Keratinocyte (primary cell): ENCODE data around the gene ZDHHC3. TPM values are rescaled to one million over a fixed set of nuclear protein-coding genes. Genes with fewer than 3 reads are reported as not detected.

Experiments
- DNase-seq: peaks from one replicate; pipeline ENCODE4 v3.0.0-alpha.2; 2011; ENCODE audit warnings: low read depth, missing footprints, low spot score
- FAIRE-seq: peaks from 2 replicates; lab custom pipeline; 2011; peaks lifted over from hg19 to GRCh38; lab: Jason Lieb, UNC
- H2AFZ ChIP-seq: 2 replicates; pipeline ENCODE4 v1.6.0; 2012; ENCODE audit warnings: low read length, control low read depth, inconsistent platforms; ENCODE audit not compliant: control insufficient read depth
- H3K27ac ChIP-seq: 2 replicates; pipeline ENCODE4 v1.5.1; 2011; ENCODE audit warnings: low read length; ENCODE audit not compliant: control insufficient read depth, insufficient read depth
- H3K27me3 ChIP-seq: 3 replicates; pipeline ENCODE4 v1.6.0; 2011; ENCODE audit warnings: low read length; ENCODE audit not compliant: control insufficient read depth, insufficient read depth; ENCODE audit errors: extremely low read depth
- H3K36me3 ChIP-seq, 2 experiments: 2 replicates in 1 of 2; 3 replicates in 1 of 2; pipeline ENCODE4 v1.5.1; 2011; ENCODE audit warnings: low read length in 2 of 2, mild to moderate bottlenecking in 1 of 2; ENCODE audit not compliant: control insufficient read depth in 2 of 2, insufficient read depth in 2 of 2; ENCODE audit errors: extremely low read depth in 1 of 2
- H3K4me1 ChIP-seq: 3 replicates; pipeline ENCODE4 v1.5.1; 2011; ENCODE audit warnings: low read length; ENCODE audit not compliant: control insufficient read depth, insufficient read depth; ENCODE audit errors: extremely low read depth
- H3K4me2 ChIP-seq: 3 replicates; pipeline ENCODE4 v1.6.0; 2011; ENCODE audit warnings: low read depth, low read length; ENCODE audit not compliant: control insufficient read depth, insufficient read depth; ENCODE audit errors: extremely low read depth
- H3K4me3 ChIP-seq, 3 experiments: fragments of 200-600 bp in 1 of 3; sonication (generic) in 1 of 3; 2 replicates in 2 of 3; 3 replicates in 1 of 3; pipeline ENCODE4 v1.5.1; 2011 to 2016; ENCODE audit warnings: low read length in 3 of 3, mild to moderate bottlenecking in 3 of 3, control low read depth in 2 of 3, inconsistent platforms in 1 of 3, low read depth in 1 of 3, mixed read lengths in 1 of 3, mixed run types in 1 of 3, moderate library complexity in 1 of 3; ENCODE audit not compliant: control insufficient read depth in 2 of 3, insufficient read depth in 2 of 3; ENCODE audit errors: extremely low read depth in 1 of 3
- H3K79me2 ChIP-seq: 2 replicates; pipeline ENCODE4 v1.6.0; 2012; ENCODE audit warnings: low read length; ENCODE audit not compliant: control insufficient read depth, insufficient read depth
- H3K9ac ChIP-seq: 3 replicates; pipeline ENCODE4 v1.6.0; 2011; ENCODE audit warnings: low read length; ENCODE audit not compliant: control insufficient read depth, insufficient read depth; ENCODE audit errors: extremely low read depth
- H3K9me1 ChIP-seq: 3 replicates; pipeline ENCODE4 v1.6.0; 2011; ENCODE audit warnings: low read length; ENCODE audit not compliant: control insufficient read depth, insufficient read depth; ENCODE audit errors: extremely low read depth
- H3K9me3 ChIP-seq: 2 replicates; pipeline ENCODE4 v1.5.1; 2012; ENCODE audit warnings: low read depth, low read length; ENCODE audit not compliant: control insufficient read depth
- H4K20me1 ChIP-seq: 3 replicates; pipeline ENCODE4 v1.6.0; 2011; ENCODE audit warnings: low read length; ENCODE audit not compliant: control insufficient read depth, insufficient read depth; ENCODE audit errors: extremely low read depth
- CTCF ChIP-seq, 3 experiments: IDR thresholded peaks in 1 of 3; conservative IDR thresholded peaks in 1 of 3; optimal IDR thresholded peaks in 1 of 3; 2 replicates in 2 of 3; 3 replicates in 1 of 3; pipeline versions ENCODE3 to v1.5.1; 2011; ENCODE audit warnings: low read length in 3 of 3, mild to moderate bottlenecking in 3 of 3, moderate library complexity in 2 of 3, control low read depth in 1 of 3, inconsistent platforms in 1 of 3; ENCODE audit not compliant: insufficient read depth in 2 of 3; ENCODE audit errors: extremely low read depth in 1 of 3
- EZH2 ChIP-seq: IDR thresholded peaks from one replicate; pipeline ENCODE4 v1.6.1; 2012; ENCODE audit warnings: inconsistent platforms, mild to moderate bottlenecking, low read length, moderate library complexity
- dilution Hi-C: fragments of 300-500 bp; cut with MboI; formaldehyde crosslinking; loops from one replicate; pipeline ENCODE4 v1.7.0; 2020; ENCODE audit warnings: low sequenced_read_pairs; ENCODE audit not compliant: extremely low pct_ligation_motif_present
- polyA plus RNA-seq, 5 experiments: library from polyadenylated mRNA; depleted of rRNA in 3 of 5; stranded (reverse) in 3 of 5; stranded (forward) in 1 of 5; unstranded in 1 of 5; fragments of >200 nt; gene quantifications; 1 replicate in 1 of 5; 2 replicates in 3 of 5; 3 replicates in 1 of 5; pipeline versions ENCODE4 v1.2.1 to v1.2.3, GENCODE V29; 2011 to 2012; ENCODE audit warnings: missing spikeins in 2 of 5, low read depth in 1 of 5, low replicate concordance in 1 of 5

The ZDHHC3 gene
- polyA plus RNA-seq, 1 donor (not counting 4 experiments of a cell fraction or from before 2014, with no cell fraction given): 151 TPM

GRCh38 chr3:44913868-44914468 lies 62.0 kb downstream of the ZDHHC3 start:
- H3K36me3 ChIP-seq: peaks cover 8 to 14% of the 10 kb centered on the region in 2 experiments
- dilution Hi-C loops: no loop called here
- H3K9me3 ChIP-seq: peaks cover 4% of the 10 kb centered on the region
- H3K27ac ChIP-seq: no peak overlapping the region
- H3K4me1 ChIP-seq: no peaks in the 10 kb centered on the region
- H3K9ac ChIP-seq: no peak overlapping the region
- no peaks in the 10 kb centered on the region for H4K20me1 ChIP-seq
- H3K27me3 ChIP-seq: no peaks in the 10 kb centered on the region
- H3K9me1 ChIP-seq: no peaks in the 10 kb centered on the region
- no peak overlapping the region for H3K4me2 ChIP-seq
- no peak for DNase-seq
- H2AFZ ChIP-seq: no peak overlapping the region
- peak; percentile 85 to 94 (median 93) for TF ChIP-seq CTCF (optimal IDR thresholded peaks at IDR 0.05 in 1 of 3, IDR thresholded peaks at IDR 0.05 in 1 of 3, conservative IDR thresholded peaks at IDR 0.05 in 1 of 3; ENCODE audit: extremely low read depth in 1 of 3, insufficient read depth in 2 of 3, low read length in 3 of 3)
- TF ChIP-seq EZH2: no peak
- no peaks in the 10 kb centered on the region for H3K79me2 ChIP-seq
- peak; percentile 67 for FAIRE-seq
- no peak overlapping the region for H3K4me3 ChIP-seq

- no peak overlapping the region for H3K4me2 ChIP-seq
- dilution Hi-C loops: no loop called here
- H3K9me3 ChIP-seq: peaks cover 4% of the 10 kb centered on the region
- no peaks in the 10 kb centered on the region for H4K20me1 ChIP-seq
- no peaks in the 10 kb centered on the region for H3K27me3 ChIP-seq
- no peak overlapping the region for H3K9ac ChIP-seq
- no peak overlapping the region for H3K27ac ChIP-seq
- peaks cover 14% of the 10 kb centered on the region for H3K4me1 ChIP-seq
- no peaks in the 10 kb centered on the region for H3K79me2 ChIP-seq
- H2AFZ ChIP-seq: no peak overlapping the region
- TF ChIP-seq CTCF (optimal IDR thresholded peaks at IDR 0.05 in 1 of 3, IDR thresholded peaks at IDR 0.05 in 1 of 3, conservative IDR thresholded peaks at IDR 0.05 in 1 of 3; ENCODE audit: extremely low read depth in 1 of 3, insufficient read depth in 2 of 3, low read length in 3 of 3) (no peak), EZH2 (no peak)
- H3K4me3 ChIP-seq: no peak overlapping the region
- H3K9me1 ChIP-seq: no peaks in the 10 kb centered on the region
- peaks cover 0 to 4% of the 10 kb centered on the region in 2 experiments for H3K36me3 ChIP-seq
- FAIRE-seq (no peak), DNase-seq (no peak)
These were observed 65.3 kb downstream of the ZDHHC3 start for GRCh38 chr3:44910693-44911092.
